Measurements from ENCODE around the gene FOXO3. TPM values are rescaled to one million over a fixed set of nuclear protein-coding genes. Genes with fewer than 3 reads are reported as not detected.

Gene FOXO3
- total RNA-seq, 1 donor from 2014 or later, result 13.7 TPM

DNA sequence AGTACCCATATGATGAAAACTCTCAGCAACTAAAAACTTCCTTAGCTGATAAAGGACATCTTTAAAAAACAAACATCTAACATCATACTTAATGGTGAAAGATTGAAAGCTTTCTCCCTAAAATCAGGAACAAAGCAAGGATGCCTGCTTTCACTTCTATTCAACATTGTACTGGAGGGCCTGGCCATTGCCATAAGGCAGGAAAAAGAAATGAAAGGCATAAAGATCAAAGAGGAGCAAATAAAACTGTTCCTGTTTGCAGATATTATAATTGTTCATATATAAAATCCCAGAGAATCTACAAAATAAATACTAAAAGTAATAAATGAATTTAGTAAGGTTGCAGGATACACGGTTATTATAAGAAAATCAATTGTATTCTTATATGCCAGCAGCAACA, 162.9 kb downstream of the FOXO3 start:
- peaks cover 2% of the 10 kb centered on the region for H3K36me3 Mint-ChIP-seq
- Histone ChIP-seq H4K20me1 (ENCODE audit: low read depth) (no peaks in the 10 kb centered on the region), H3K27ac (no peak overlapping the region), H3K36me3 (no peaks in the 10 kb centered on the region), H3K4me3 (no peak overlapping the region), H3K4me2 (no peak overlapping the region), H3K9me3 (ENCODE audit: low read depth) (no peaks in the 10 kb centered on the region), H3F3A (ENCODE audit: low read depth) (no peaks in the 10 kb centered on the region), H3K4me1 (no peaks in the 10 kb centered on the region), H3K9ac (no peak overlapping the region), H2AFZ (replicated peaks) (no peak overlapping the region), H3K79me2 (ENCODE audit: low read depth) (no peaks in the 10 kb centered on the region), H3K27me3 (no peaks in the 10 kb centered on the region)
- no peak overlapping the region for H3K4me3 Mint-ChIP-seq
- H3K9me3 Mint-ChIP-seq, result peaks cover 14% of the 10 kb centered on the region
- H3K27me3 Mint-ChIP-seq (ENCODE audit: insufficient read depth, low read depth), result peaks cover 2% of the 10 kb centered on the region
- TF ChIP-seq EZH2 (IDR thresholded peaks at IDR 0.05), result no peak
- TF ChIP-seq CTCF (IDR thresholded peaks at IDR 0.05), result no peak
- no peak for TF ChIP-seq EZH2phosphoT487 (IDR thresholded peaks at IDR 0.05)
- no peak for DNase-seq (ENCODE audit: low spot score)
- H3K4me1 Mint-ChIP-seq, result peaks cover 3% of the 10 kb centered on the region
- no peak overlapping the region for H3K27ac Mint-ChIP-seq

- Histone ChIP-seq H4K20me1 (ENCODE audit: low read depth) (no peaks in the 10 kb centered on the region), H3F3A (ENCODE audit: low read depth) (peaks cover 14% of the 10 kb centered on the region), H3K4me2 (no peak overlapping the region), H2AFZ (replicated peaks) (no peak overlapping the region), H3K4me3 (no peak overlapping the region), H3K9me3 (ENCODE audit: low read depth) (no peaks in the 10 kb centered on the region), H3K27ac (no peak overlapping the region), H3K36me3 (no peaks in the 10 kb centered on the region), H3K9ac (no peak overlapping the region), H3K4me1 (peaks cover 17% of the 10 kb centered on the region), H3K79me2 (ENCODE audit: low read depth) (no peaks in the 10 kb centered on the region), H3K27me3 (peaks cover 18% of the 10 kb centered on the region)
- Mint-ChIP-seq H3K36me3 (peaks cover 2% of the 10 kb centered on the region), H3K4me1 (peaks cover 14% of the 10 kb centered on the region), H3K27ac (no peak overlapping the region), H3K27me3 (ENCODE audit: insufficient read depth, low read depth) (peaks cover 2% of the 10 kb centered on the region), H3K9me3 (peaks cover 14% of the 10 kb centered on the region), H3K4me3 (no peak overlapping the region)
- no peak for TF ChIP-seq EZH2 (IDR thresholded peaks at IDR 0.05)
- TF ChIP-seq CTCF (IDR thresholded peaks at IDR 0.05), result no peak
- no peak for TF ChIP-seq EZH2phosphoT487 (IDR thresholded peaks at IDR 0.05)
- no peak for DNase-seq (ENCODE audit: low spot score)
These were observed 166.1 kb downstream of the FOXO3 start for GRCh38 chr6:108726726-108727339.

- H3F3A ChIP-seq (ENCODE audit: low read depth), result peaks cover 14% of the 10 kb centered on the region
- peaks cover 16% of the 10 kb centered on the region for H3K4me1 Mint-ChIP-seq
- DNase-seq (ENCODE audit: low spot score), result no peak
- no peaks in the 10 kb centered on the region for H3K36me3 ChIP-seq
- H3K36me3 Mint-ChIP-seq, result peaks cover 2% of the 10 kb centered on the region
- H3K27ac Mint-ChIP-seq, result no peak overlapping the region
- no peaks in the 10 kb centered on the region for H4K20me1 ChIP-seq (ENCODE audit: low read depth)
- peaks cover 2% of the 10 kb centered on the region for H3K27me3 Mint-ChIP-seq (ENCODE audit: insufficient read depth, low read depth)
- H3K27ac ChIP-seq, result no peak overlapping the region
- no peak overlapping the region for H3K4me3 Mint-ChIP-seq
- no peak overlapping the region for H3K9ac ChIP-seq
- peaks cover 18% of the 10 kb centered on the region for H3K27me3 ChIP-seq
- H3K4me3 ChIP-seq, result no peak overlapping the region
- no peak for TF ChIP-seq CTCF (IDR thresholded peaks at IDR 0.05)
- TF ChIP-seq EZH2phosphoT487 (IDR thresholded peaks at IDR 0.05), result no peak
- H3K4me2 ChIP-seq, result no peak overlapping the region
- H3K9me3 Mint-ChIP-seq, result peaks cover 11% of the 10 kb centered on the region
- H3K79me2 ChIP-seq (ENCODE audit: low read depth), result no peaks in the 10 kb centered on the region
- no peaks in the 10 kb centered on the region for H3K9me3 ChIP-seq (ENCODE audit: low read depth)
- peaks cover 23% of the 10 kb centered on the region for H3K4me1 ChIP-seq
- no peak overlapping the region for H2AFZ ChIP-seq (replicated peaks)
These were observed 167.4 kb downstream of the FOXO3 start for GRCh38 chr6:108727966-108728730.

Measured in neural progenitor cell (in vitro differentiated cells).